NCI-H1417 treated with DMSO at 0.1 percent for 48 hours (cell line): ENCODE results near the gene LCP1.

ENCODE experiments used
- DNase-seq: peaks from one replicate; lab custom pipeline; 2025; lab: John Stamatoyannopoulos, UW

LCP1 gene

DNA sequence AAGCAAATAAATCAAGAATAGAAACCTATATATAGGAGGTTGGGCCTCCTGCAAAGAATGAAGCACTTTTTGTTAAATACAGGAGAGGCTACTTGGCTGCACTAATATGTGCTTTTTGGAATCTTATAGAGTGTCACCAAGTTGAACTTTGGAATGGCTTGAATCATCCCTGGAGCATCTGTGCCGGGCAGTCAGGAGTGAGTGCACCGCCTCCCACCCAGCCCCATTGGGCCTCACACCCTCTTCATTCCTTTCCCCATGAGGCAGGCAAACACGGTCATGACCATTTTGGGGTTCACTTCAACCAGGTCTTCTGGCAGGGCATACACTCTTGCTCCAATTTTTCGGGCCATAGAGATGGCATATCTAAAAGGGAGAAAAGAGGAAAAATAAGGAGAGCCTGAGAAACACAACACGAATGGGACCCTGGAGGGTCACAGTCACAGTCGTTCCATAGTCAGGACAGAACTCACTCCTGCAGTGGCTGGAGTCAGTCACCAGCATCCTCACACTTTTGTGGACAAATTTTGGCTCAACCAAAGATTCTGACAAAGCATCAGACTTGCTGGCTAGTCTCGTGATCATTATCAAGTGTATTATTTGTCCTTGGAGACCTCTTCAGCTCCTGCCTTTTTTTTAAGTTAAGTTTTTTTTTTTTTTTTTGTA lies 54.5 kb downstream of the LCP1 start:
- no peak for DNase-seq

DNA sequence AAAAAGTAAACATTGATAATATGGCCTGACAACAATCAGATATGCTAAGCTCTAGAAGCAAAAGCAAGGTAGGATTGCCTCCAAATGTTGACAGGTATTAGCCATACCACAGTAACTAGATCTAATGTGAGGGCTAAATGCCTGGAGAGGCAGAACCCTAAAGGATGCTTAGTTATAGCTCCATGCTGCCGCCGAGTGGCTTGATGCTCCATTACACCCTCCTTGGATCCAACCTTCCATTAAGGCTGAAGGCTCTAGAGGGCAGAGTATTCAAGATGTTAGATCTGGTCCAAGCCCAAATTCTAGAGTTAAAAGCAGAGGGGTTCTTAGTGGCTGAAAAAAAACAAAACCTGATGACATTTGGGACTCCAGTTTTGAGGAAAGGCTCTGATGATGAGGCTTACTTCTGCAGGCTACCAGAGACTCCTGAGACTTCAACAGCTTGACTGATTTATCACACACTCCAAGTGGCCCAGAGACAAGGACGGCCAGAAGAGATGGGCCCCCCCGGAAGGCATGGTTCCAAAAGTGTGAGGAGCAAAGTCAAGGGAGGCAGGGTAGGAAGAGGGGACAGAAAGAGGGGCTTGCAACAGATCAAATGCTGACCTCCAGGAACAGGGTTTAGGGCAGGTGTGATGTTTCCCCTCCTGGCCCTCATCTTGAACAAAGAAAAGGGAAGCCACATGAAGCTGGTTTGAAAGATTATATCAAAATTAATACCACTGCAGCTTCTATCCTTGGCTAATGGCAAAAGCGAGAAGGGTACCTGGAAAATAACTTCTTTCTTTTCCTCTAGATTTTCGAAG lies 55.2 kb downstream of the LCP1 start:
- DNase-seq = no peak

DNA sequence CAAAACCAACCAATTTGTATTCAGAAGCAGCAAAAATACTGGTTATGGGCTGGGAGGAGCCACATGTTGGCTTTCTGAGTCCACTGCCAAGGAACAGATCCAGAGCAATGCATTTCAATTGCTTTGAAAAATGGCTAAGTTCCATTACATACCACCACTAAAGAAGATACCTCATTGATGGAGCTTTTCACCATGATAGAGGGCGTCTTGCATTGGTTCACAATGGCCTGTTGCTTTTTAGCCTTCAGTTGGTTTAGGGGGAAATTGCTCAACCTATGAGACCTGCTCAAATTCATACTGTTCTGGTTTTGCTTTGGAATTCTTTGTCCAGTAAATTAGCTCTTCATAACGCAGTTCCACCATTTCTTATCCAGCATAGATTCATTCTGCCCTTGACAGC lies 55.9 kb downstream of the LCP1 start:
- no peak for DNase-seq

DNA sequence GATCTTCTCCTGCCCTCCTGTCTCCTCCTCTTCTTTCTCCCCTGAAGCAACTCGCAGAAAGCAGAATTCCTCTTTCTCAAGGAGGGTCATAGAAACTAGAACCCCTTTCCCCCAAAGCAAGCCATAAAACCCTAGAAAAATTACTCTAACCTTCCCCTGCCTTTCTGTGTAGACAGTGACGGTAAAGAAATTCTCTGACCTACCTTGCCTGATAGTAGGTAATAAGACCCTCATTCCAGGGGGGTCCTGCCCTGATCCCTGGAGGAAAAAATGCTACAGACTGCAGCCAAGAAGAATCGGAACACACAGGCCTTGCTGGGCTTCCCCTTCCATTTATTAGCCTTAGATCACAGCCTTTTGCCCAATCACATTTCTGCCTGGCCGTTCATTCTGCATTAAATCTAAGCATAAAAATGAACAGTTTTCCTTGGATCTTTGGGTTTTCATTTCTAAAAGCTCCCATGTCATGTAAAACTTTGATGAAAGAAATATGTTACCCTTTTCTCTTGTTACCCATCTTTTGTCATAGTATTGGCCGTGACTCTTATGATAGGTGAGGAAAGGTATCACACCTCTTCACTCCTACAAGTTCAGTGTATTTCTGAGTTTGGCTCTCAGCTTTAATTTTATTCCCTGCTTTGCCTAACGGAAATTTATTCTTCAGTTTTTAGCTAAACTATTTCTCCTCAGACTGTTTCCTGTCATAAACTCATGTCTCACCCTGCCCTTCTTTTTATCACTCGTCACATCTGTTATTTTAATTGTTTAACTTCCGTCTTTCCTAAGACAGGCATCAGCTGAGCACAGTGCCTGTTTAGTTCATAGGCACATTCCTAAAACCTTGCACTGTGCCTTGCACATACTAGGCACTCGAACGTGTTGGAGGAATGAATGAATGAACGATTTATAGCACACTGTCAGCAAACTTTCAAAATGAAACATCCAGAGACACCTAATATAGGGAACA lies 56.7 kb downstream of the LCP1 start:
- no peak for DNase-seq

DNA sequence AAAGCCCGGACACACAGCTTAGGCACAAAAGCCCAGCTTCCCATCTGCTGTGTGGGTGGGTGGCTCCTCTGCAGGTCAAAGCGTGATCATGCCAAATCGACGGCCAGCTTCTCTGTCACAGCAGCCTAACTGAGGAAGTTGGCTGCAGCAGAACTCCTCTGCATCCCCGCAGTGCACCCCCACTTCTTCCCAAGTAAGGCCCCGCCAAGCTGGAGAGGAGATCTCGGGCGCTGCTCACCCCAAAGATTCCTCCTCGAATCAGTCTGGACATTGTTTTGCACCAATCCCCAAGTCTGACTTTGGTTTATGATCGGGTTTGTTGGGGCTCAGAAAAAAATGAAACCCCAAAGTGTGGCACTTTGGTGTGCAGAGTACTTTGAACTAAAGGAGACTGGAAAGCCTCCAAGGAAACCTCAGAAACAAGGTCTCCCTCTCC lies 57.4 kb downstream of the LCP1 start:
- no peak for DNase-seq

DNA sequence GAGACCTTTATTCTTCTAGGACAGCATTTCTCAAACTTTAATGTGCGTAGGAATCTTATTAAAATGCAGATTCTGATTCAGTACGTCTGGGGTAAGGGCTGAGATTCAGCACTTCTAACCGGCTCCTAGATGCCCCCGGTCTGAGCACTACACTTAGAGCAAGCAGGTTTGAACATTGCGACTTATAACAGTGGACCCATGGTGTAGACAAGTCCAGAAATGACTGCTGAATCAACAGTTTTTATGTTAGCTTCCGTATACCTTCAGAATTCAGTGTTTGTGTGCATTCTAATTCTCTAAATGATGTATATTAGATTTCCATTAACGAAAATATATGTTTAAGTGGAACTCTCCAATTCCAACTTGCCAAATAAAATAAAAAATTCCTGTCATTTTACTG lies 59.7 kb downstream of the LCP1 start:
- DNase-seq = no peak

DNA sequence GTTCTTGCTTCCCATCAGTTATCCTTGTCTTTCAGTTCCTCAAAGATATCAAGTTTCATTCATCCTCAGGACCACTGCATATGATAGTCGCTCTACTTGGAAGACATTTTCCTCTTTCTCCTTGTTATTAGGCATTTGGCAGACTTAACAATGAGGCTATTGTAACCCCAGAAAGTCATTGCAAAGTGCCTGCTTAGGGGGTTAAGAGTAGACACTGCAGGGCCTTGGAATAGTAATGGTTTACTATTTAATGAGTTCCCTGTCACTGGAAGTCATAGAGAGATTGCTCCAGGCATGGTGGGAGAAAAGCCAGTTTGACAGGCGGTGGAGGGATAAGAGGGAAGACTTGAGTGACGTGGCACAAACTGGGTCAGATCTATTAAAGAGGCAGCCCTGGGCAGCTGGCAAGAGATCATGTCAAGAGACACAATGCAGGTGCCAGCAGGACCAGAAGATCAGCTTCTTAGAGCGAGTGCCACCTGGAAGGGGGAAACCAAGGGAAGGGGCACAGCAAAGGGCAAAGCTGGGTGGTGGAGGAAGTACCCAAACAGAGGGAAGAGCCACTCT lies 60.3 kb downstream of the LCP1 start:
- no peak for DNase-seq

DNA sequence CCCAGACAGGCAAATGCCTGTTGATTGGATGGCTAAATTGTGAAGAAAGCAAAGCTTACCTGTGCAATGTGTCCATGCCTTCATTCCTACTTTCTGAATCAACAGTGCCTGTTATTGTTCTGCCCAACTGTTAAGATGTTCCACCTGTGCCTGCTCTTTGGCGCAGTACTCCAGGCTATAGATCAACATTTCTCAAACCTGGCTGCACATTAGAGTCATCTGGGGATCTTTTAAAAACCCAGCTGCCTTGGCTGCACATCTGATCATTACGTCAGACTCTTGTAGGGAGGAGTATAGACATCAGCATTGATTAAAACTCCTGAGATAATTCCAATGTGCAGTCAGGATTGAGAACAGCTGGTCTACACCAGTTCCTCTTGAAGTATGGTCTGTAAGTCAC lies 60.9 kb downstream of the LCP1 start:
- no peak for DNase-seq

DNA sequence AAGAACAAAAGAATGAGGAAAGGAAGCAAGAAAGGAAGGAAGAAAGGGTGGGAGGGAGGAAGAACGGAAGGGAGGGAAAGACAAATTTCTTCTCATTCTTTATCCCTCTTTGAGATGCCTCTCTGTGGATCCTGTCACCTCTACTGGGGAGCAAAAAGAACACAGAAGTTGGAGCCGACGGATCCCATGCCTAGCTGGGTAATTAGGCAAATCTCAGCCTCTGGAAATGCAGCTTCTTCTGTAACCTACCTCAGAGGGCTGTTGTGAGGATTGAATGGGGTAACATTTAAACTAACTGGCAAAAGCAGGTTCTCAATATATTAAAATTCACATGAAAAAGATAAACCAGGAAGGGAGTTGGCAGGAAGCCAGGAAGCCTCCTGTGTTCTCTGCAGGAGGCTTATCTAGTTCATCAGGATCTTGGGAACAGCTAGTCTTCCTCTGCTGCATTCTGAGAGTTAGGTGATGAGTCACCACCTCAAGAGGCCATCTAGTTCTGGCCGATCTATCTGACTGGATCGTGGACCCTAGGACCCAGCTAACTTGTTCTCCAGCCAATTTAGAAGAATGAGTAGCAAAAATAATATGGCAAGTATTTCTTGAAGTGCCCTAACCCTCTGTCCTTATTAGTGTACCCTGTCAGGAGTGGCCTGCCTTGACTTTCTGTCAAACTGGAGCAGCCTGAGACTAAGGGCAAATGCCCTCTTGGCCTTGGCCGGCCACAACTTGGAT lies 61.9 kb downstream of the LCP1 start:
- DNase-seq = no peak

DNA sequence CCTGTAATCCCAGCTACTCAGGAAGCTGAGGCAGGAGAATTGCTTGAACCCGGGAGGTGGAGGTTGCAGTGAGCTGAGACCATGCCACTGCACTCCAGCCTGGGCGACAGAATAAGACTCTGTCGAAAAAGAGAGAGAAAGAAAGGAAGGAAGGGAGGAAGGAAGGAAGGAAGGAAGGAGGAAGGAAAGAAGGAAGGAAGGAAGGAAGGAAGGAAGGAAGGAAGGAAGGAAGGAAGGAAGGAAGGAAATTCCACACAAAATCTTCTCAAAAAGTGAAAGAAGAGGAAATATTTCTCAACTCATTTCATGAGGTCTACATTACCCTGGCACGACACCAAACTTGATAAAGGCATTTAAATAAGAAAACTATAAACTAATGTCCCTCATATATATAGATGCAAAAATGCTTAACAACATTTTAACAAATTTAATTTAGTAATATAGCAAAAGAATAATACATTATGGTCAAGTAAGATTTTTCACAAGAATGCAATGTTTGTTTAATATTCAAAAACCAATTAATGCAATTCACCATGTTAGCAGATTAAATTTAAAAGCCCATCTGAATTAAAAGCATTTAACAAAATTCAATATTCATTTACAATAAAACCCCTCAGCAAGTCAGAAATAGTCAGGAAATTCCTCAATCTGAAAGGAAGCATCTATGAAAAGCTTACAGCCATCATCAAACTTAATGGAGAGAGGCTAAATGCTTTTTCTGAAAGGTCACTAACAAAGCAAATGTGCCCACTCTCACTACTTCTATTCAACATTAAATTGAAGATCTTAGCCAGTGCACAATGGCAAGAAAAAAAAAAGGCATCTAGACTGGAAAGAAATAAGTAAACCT lies 65.1 kb downstream of the LCP1 start:
- DNase-seq = no peak

DNA sequence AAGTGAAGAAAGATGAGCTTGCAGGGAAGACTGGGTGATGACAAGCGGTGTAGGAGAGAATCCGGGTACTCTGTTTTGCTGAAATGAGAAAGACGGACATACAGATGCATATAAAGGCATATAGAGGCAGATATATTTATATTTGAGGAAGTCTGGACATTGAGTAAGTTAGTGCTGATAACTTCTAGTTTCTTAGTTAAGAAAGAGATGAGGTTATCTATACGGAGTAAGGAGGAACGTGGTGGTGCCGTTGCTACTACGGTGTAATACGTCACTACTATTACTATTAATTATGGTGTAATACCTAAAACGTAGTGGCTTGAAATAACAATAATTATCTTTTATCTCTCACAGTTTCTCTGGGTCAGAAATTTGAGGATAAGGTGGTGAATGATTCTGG lies 67.4 kb downstream of the LCP1 start:
- DNase-seq = no peak

DNA sequence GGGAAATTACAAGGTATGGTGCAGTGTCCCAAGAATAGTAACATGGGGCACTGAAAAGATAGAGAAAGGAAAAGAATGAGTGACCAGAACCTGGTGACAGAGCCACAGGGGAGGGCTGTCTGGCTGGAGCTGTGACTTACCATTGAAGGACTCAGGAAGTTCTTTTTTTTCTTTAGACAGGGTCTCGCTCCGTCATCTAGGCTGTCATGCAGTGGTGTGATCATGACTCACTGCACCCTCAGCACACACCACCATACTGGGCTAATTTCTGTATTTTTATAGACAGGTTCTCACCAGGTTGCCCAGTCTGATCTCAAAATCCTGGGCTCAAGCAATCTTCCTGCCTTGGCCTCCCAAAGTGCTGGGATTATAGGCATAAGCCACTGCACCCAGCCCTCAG lies 68.4 kb downstream of the LCP1 start:
- no peak for DNase-seq

DNA sequence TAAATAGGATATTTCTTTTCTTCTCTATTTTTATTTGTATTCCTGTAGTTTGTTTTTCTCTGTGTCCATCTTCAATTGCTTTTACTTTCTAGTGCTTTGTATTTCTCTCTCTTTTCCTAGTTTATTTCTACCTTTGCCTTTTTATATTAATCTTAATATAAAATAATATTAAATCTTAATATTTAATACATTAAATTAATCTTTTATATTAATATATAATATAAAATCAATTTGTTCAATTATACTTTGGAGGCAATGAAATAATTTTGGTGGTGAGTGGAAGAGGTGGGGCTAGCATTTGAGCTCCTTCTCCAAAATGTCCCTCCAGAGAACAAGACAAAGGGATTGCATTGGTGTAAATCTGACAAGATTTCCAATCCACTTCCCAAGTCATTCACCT lies 70.8 kb downstream of the LCP1 start:
- DNase-seq = no peak

DNA sequence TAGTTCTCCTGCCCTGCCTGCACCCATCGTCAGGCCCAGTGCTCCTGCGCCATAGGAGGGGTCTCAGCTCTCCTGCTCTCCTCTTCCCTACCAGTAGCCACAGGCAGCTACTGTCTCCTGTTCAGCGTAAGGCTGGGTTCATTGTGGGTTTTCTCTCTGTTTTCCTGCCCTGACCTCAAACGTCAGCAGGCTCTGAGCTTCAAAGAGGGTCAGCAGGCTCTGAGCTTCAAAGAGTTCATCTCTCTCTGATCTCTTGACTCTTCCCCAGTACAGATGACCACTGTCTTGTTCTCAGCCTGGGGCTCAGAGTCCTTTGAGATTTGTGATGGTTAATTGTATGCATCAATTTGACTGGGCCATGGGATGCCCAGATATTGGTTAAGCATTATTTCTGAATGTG lies 72.5 kb downstream of the LCP1 start:
- DNase-seq = no peak

DNA sequence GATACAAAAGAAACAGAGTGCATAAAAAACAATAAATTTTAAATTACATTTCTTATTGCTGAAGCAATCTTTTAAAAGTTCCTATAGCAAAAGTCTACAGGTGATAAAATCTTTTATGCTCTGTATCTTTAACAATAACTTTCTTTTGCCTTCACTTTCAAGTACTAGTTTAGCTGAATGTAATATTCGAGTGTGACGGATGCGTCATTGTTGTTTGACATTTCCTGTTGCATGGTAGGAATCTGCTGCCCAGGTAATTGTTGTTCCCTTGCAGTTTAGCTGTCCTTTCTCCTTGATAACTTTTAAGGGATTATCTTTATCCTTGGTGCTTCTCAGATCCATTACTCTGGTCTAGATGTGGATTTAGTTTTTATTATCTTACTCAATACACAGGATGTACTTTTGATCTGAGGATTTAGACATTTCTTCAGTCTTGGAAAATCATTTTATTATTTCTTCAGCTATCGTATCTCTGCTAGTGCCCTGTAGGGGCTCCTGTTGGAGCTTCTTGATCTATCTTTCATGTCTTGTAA lies 75.1 kb downstream of the LCP1 start:
- DNase-seq = no peak

DNA sequence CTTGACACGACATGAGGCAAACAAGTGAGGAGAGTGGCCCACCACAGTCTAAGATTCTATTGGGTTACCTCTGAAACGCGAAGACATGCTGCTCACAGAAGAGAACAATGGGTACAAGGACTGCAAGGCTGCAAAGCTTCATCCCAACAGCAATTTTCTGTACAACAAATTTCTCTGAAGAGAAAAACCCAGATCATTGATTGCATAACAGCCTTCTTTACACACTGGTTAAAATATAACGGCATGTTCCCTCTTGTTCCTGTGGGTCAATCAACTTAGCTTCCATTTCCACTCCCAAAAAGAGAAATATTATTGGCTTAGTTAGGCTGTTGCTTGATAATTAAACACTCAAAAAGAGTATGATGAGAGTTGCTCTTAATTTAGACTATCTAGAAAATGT lies 77.1 kb downstream of the LCP1 start, which contains the start of gene CPB2:
TSS of gene CPB2 (minus strand) at position 166 of the 400 bp plus-strand sequence. CDS start at position 142, 24 bp downstream.
- DNase-seq = no peak

DNA sequence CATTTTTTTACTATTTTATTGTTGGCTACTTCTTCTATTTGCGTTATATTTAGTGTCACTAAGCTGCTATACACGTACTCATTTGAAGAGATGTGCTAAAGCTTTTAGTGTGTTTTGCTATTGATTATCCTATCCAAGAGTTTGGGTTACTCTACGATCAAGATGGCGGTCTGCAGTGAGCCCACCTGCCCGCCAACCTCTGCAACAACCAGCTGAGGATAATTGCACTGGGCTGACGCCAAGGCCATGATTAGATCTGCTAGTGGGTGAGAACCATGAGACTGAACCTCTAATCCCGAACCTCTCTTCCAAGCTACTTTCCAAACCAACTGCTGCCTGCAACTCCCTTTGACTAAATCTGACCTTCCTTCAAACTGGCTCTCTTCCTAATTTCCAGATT lies 78.9 kb downstream of the LCP1 start:
- DNase-seq = no peak

DNA sequence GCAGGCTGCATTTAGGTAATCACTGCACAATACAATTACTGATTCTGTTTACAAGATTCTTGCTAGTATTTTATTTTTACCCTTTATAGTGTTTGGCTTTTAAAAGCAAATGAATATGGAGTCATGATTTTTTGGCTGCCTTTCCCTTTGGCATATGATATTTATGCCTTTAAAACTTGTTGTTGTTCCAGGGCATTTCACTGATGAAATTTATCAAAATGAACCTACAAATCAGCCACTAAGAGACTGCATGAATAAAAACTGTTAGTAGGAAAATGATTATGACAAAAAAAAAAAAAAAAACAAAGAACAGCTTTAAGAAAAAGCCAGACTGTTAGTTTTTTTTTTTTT lies 79.7 kb downstream of the LCP1 start:
- DNase-seq = no peak

DNA sequence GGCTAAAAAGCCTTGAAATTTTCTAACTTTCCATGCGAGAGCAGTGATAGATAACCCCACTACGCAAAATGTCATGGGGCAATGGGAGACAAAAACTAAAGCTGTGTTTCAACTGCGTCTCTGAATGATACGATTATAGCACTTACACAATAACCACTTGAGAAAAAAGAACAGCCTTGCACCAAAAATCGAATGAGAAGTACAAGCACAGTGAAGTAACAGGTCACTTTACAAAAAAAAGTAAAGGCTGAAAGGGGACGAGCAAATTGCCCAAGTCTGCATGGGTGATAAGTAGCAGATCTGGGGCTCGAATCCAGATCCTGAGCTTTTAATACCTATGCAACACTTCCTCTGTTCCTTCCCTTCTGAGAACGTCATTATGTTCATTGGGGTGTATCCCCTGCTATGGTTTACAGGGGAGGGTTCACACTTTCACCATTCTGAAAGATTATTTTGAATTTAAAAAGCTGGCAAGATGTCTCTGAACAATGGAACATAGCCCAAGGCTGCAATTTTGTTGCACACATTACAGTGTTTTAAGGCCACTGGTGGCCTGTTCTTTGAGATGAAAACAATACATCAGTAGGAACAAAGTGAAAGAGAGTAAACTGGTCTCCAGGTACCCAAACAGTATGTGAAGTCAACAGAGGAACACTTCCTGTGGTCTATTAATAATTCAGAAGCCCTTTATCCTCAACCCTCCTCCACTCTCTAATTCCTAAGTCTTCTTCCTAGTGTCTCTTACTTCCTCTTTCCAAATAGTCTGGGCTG lies 80.3 kb downstream of the LCP1 start:
- no peak for DNase-seq

DNA sequence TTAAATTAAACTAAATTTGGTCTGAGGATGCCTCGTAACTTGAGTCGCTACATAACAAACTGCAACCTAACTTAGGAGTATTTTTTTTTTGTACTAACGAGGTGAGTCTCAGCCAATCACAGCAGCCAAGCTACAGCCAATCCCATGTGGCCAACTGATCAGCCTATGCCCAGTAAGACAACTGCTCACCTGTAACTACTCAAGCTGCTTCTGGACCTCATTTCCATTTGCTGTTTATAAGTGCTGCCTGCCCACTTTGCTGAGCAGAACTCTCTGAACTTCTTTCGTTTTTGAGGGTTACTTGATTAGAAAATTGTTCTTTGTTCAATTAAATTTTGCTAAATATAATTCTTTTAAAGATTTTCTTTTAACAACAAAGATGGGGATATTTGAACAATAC lies 81.0 kb downstream of the LCP1 start:
- no peak for DNase-seq
